Coronary artery (tissue), 2 donors: Measurements from ENCODE around the gene CCNI.
"Not testable (repeated sequence)": the region's sequence is repeated elsewhere in the genome, so short reads cannot be mapped to it uniquely, and the experiment has no call there.

Experiments
- DNase-seq: peaks from one replicate; pipeline ENCODE4 v3.0.0-alpha.2; 2017; ENCODE audit warnings: low spot score
- H3K27ac ChIP-seq, 2 donors: fragments of 200-600 bp; sonication (generic); one replicate each; pipeline ENCODE4 v1.5.1; 2016 to 2019
- H3K4me3 ChIP-seq: fragments of 200-600 bp; sonication (generic); 2 replicates; pipeline ENCODE4 v1.5.1; 2016; ENCODE audit warnings: mild to moderate bottlenecking, moderate library complexity
- CTCF ChIP-seq: fragments of 200-600 bp; sonication (generic); IDR thresholded peaks from one replicate; pipeline ENCODE4 v1.5.1; 2019; ENCODE audit warnings: antibody characterized with exemption

The CCNI gene

GRCh38 chr4:77082886-77083608 is 7.3 kb upstream of the CCNI start:
- DNase-seq: no peak
- no peak overlapping the region for H3K4me3 ChIP-seq
- H3K27ac ChIP-seq: no peak overlapping the region
- no peak for TF ChIP-seq CTCF

GRCh38 chr4:77080806-77081205 is 5.0 kb upstream of the CCNI start:
- H3K4me3 ChIP-seq, DNase-seq, H3K27ac ChIP-seq: not testable (repeated sequence)

- no peak overlapping the region for H3K4me3 ChIP-seq
- no peak overlapping the region for H3K27ac ChIP-seq
- DNase-seq: no peak
These were observed 3.5 kb upstream of the CCNI start for GRCh38 chr4:77079281-77079680.

GRCh38 chr4:77078401-77078800 is 2.6 kb upstream of the CCNI start:
- TF ChIP-seq CTCF: no peak
- no peak for DNase-seq
- Histone ChIP-seq H3K27ac (no peak overlapping the region), H3K4me3 (no peak overlapping the region)

More at GRCh38 chr4:77079281-77079680, 3.5 kb upstream of the CCNI start:
- TF ChIP-seq CTCF: no peak

GRCh38 chr4:77076889-77077635 is 1.3 kb upstream of the CCNI start:
- TF ChIP-seq CTCF: no peak

GRCh38 chr4:77074981-77075855 is 571 bp downstream of the CCNI start:
- Histone ChIP-seq H3K27ac (peak overlapping the region; percentile 99 to 100), H3K4me3 (peak overlapping the region; percentile 98)
- peak; percentile 87 for DNase-seq
- no peak for TF ChIP-seq CTCF

More at GRCh38 chr4:77076889-77077635, 1.3 kb upstream of the CCNI start:
- DNase-seq: no peak
- Histone ChIP-seq H3K27ac (peak overlapping the region; percentile 99 to 100), H3K4me3 (peak overlapping the region; percentile 98)

- DNase-seq: no peak
- Histone ChIP-seq H3K4me3 (peak overlapping the region; percentile 98), H3K27ac (peak overlapping the region; percentile 99 to 100)
- TF ChIP-seq CTCF: no peak
These were observed 1.4 kb downstream of the CCNI start for GRCh38 chr4:77074381-77074831.
